CD4-positive, alpha-beta T cell treated with Interleukin-4 for 4 hours (primary cell): ENCODE measurements around the gene CCDC34.

ENCODE experiments used
- DNase-seq: peaks from one replicate; pipeline ENCODE4 v3.0.0-alpha.2; 2020

The CCDC34 gene

GRCh38 chr11:27391331-27392015 is 28.5 kb upstream of the CCDC34 start:
- DNase-seq: no peak

GRCh38 chr11:27390318-27391295 is 27.6 kb upstream of the CCDC34 start:
- no peak for DNase-seq

GRCh38 chr11:27388869-27389268 is 25.9 kb upstream of the CCDC34 start:
- DNase-seq: no peak

GRCh38 chr11:27388001-27388400 is 25.0 kb upstream of the CCDC34 start:
- no peak for DNase-seq

GRCh38 chr11:27387362-27387761 is 24.3 kb upstream of the CCDC34 start:
- DNase-seq: no peak

GRCh38 chr11:27386181-27386845 is 23.3 kb upstream of the CCDC34 start:
- DNase-seq: no peak

GRCh38 chr11:27385245-27385644 is 22.2 kb upstream of the CCDC34 start:
- no peak for DNase-seq

GRCh38 chr11:27384227-27384626 is 21.2 kb upstream of the CCDC34 start:
- DNase-seq: no peak

- no peak for DNase-seq
Measured at GRCh38 chr11:27383645-27384044, 20.6 kb upstream of the CCDC34 start.

- no peak for DNase-seq
Measured at GRCh38 chr11:27381238-27381666, 18.2 kb upstream of the CCDC34 start.

- DNase-seq: no peak
Measured at GRCh38 chr11:27380771-27381170, 17.8 kb upstream of the CCDC34 start.

GRCh38 chr11:27379449-27379848 is 16.4 kb upstream of the CCDC34 start:
- DNase-seq: no peak

GRCh38 chr11:27375370-27375769 is 12.4 kb upstream of the CCDC34 start:
- no peak for DNase-seq

GRCh38 chr11:27373856-27374602 is 11.0 kb upstream of the CCDC34 start:
- no peak for DNase-seq

GRCh38 chr11:27373392-27373791 is 10.4 kb upstream of the CCDC34 start:
- no peak for DNase-seq

- DNase-seq: no peak
Measured at GRCh38 chr11:27372164-27372563, 9.1 kb upstream of the CCDC34 start.

- no peak for DNase-seq
Measured at GRCh38 chr11:27371489-27371888, 8.5 kb upstream of the CCDC34 start.

- no peak for DNase-seq
Measured at GRCh38 chr11:27370374-27370773, 7.4 kb upstream of the CCDC34 start.

GRCh38 chr11:27367881-27368280 is 4.9 kb upstream of the CCDC34 start:
- DNase-seq: no peak

- DNase-seq: no peak
Measured at GRCh38 chr11:27363576-27364117, 632 bp upstream of the CCDC34 start.

- DNase-seq: no peak
Measured at GRCh38 chr11:27361649-27362431, 1.2 kb downstream of the CCDC34 start.

- no peak for DNase-seq
Measured at GRCh38 chr11:27358296-27358695, 4.7 kb downstream of the CCDC34 start.
